ENCODE data around the gene EFTUD2. TPM values are rescaled to one million over a fixed set of nuclear protein-coding genes. Genes with fewer than 3 reads are reported as not detected.
A peak's percentile ranks its signal among the peaks of the same experiment; 100 is the strongest.

The EFTUD2 gene
- total and polyA plus RNA-seq, 7 donors = 20.6 to 93.1 (median 48.4) TPM

DNA sequence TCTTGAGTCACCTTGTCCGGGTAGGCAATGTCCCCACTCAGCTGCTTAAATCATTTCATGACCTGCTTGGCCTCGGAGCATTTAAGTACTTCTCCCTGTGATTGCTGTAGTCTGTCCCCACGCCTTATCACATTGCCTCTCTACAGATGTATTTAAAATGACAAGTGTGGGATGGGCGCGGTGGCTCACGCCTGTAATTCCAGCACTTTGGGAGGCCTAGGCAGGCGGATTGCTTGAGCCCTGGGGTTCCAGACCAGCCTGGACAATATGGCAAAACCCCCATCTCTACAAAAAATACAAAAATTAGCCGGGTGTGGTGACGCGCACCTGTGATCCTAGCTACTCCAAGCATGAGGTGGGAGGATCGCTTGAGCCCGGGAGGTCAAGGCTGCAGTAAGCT, 67.9 kb downstream of the EFTUD2 start:
- intact Hi-C loops (cut with DNase I) = loop anchor here (2.0 kb wide), 1 partner anchor 31 kb away; no protein-coding TSS in a partner anchor
- TF ChIP-seq EP300 (IDR thresholded peaks at IDR 0.05) (no peak), POLR2A (IDR thresholded peaks at IDR 0.05) (no peak), POLR2AphosphoS5 (IDR thresholded peaks at IDR 0.05) (no peak)
- TF ChIP-seq, protein P1, sequence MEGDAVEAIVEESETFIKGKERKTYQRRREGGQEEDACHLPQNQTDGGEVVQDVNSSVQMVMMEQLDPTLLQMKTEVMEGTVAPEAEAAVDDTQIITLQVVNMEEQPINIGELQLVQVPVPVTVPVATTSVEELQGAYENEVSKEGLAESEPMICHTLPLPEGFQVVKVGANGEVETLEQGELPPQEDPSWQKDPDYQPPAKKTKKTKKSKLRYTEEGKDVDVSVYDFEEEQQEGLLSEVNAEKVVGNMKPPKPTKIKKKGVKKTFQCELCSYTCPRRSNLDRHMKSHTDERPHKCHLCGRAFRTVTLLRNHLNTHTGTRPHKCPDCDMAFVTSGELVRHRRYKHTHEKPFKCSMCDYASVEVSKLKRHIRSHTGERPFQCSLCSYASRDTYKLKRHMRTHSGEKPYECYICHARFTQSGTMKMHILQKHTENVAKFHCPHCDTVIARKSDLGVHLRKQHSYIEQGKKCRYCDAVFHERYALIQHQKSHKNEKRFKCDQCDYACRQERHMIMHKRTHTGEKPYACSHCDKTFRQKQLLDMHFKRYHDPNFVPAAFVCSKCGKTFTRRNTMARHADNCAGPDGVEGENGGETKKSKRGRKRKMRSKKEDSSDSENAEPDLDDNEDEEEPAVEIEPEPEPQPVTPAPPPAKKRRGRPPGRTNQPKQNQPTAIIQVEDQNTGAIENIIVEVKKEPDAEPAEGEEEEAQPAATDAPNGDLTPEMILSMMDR (IDR thresholded peaks at IDR 0.05) = no peak
- H3K4me1 ChIP-seq = peaks cover 0 to 8% (median 6%) of the 10 kb centered on the region in 4 donors
- H3K9me3 ChIP-seq = no peaks in the 10 kb centered on the region
- no peak overlapping the region for H3K4me3 ChIP-seq
- 55 to 75% methylated on average over 12 of the region's 12 CpGs for WGBS, 2 donors
- DNase-seq = no peak
- H3K36me3 ChIP-seq = no peaks in the 10 kb centered on the region
- H3K27me3 ChIP-seq = peaks cover 0 to 8% (median 3%) of the 10 kb centered on the region in 3 donors
- peak overlapping the region in 3 of 4 donors; percentile 94 to 99 (median 98) for H3K27ac ChIP-seq

DNA sequence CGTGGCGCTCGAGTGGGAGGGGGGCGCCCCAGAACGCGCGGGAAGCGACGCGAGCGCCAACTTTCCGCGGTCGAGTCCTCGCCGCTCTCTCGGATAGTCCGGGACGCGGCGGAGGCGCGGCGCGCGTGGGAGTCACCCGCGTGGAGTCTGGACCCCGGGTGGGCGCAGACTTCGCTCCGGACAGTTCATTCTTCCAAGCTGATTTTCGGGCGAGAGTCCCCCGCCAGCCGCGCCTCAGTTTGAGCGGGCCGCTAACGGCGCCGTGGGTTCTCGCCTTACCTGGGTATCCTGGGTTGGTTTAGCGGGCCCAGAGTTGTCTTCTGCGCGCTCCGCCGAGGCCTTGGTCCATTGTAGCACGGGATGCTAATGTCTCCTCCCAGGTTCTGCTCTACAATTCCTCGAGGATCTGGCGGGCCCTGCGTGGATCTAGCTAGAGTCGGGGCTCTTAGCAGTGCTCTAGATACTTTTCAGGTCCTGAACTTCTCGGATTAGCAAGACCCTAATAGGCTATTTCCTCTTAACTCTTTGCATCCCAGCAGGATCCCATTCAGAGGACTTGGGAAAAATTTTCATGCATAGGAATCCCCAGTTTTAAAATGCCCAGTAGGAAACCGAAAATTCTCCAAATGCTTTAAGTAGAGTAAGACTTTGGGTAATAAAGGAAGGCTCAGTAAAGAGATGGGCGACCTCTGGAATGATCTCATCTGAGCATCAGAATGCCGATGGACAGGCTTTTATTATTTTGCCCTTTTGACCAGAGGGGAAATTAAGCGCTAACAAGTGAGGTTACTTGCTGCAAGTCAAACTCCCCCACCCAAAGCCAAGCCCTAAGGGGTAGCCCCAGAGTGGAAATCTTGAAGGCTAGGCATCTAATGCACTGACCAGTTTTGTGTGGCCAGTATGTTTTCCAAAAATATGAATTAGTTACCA, 68.6 kb downstream of the EFTUD2 start:
- H3K4me1 ChIP-seq = peaks cover 0 to 15% (median 10%) of the 10 kb centered on the region in 4 donors
- H3K9me3 ChIP-seq = no peaks in the 10 kb centered on the region
- peaks cover 0 to 8% (median 3%) of the 10 kb centered on the region in 3 donors for H3K27me3 ChIP-seq
- peak; percentile 74 for DNase-seq
- H3K27ac ChIP-seq = peak overlapping the region; percentile 88 to 99 (median 96)
- peak overlapping the region; percentile 83 to 87 (median 86) for H3K4me3 ChIP-seq
- intact Hi-C loops (cut with DNase I) = loop anchor here (2.0 kb wide), 1 partner anchor 32 kb away; no protein-coding TSS in a partner anchor
- H3K36me3 ChIP-seq = peaks cover 0 to 5% (median 0%) of the 10 kb centered on the region in 4 donors
- TF ChIP-seq POLR2AphosphoS5 (IDR thresholded peaks at IDR 0.05) (peak in 2 of 4 donors; percentile 24 to 32), EP300 (IDR thresholded peaks at IDR 0.05) (no peak)
- TF ChIP-seq, protein P1 (IDR thresholded peaks at IDR 0.05) = no peak
- 3% methylated on average over 58 of the region's 58 CpGs for WGBS, 2 donors

DNA sequence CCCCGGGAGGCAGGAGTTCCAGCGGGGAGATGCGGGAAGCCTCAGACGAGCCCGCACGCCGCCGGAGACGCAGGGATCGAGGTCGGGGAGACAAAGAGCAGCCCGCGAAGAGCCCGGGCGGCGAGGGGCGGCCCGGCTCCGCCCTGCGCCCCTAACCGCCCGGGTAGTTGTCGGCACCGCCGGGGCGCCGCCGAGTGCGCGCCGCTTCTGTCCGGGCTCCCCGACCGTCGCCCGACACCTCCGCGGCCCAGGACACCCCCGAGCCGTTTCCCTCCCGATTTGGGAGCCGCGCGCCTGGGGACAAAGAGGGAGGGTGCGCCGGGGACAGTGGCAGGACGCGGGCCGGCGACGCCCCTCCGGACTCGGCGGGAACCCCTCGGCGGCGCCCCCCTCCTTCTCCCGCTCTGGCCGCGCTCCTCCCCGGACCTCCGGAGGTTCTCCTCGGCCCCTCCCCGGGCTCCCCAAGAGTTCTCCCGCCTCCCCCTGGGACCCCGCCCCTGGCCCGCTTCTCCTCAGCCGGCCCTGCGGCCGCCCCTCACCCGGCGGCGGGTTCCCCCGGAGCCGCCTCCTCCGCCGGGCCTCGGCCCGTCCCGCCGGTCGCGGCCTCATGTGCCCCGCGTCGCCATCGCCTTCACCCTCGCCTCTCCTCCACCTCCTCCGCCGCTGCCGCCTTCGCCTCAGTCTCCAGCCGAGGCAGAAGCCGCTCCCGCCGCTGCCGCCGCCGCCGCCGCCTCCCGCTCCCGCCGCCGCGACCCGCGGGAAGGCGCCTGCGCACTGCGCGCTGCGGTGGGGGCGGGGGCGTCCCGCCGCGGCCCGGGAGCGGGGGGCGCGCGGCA, 69.5 kb downstream of the EFTUD2 start, which contains the start of gene GJC1:
GJC1 (minus strand) TSS at position 765 of the 836 bp plus-strand sequence. CDS start 24,470 bp downstream, outside the sequence.
- WGBS, 2 donors = 1% methylated on average over 123 of the region's 123 CpGs
- no peaks in the 10 kb centered on the region for H3K9me3 ChIP-seq
- H3K4me1 ChIP-seq = peaks cover 0 to 21% (median 16%) of the 10 kb centered on the region in 4 donors
- H3K27ac ChIP-seq = peak within 1 kb of the TSS; percentile 88 to 99 (median 96)
- TF ChIP-seq, protein P1 (IDR thresholded peaks at IDR 0.05) = no peak
- TF ChIP-seq POLR2AphosphoS5 (IDR thresholded peaks at IDR 0.05) (peak in 3 of 4 donors; percentile 56 to 78 (median 67)), EP300 (IDR thresholded peaks at IDR 0.05) (no peak), POLR2A (IDR thresholded peaks at IDR 0.05) (peak in 1 of 2 donors; percentile 42)
- H3K36me3 ChIP-seq = peaks cover 0 to 5% (median 0%) of the 10 kb centered on the region in 4 donors
- DNase-seq = peak; percentile 78
- intact Hi-C loops (cut with DNase I) = loop anchor here (2.0 to 5.0 kb wide), 2 partner anchors 33 to 52 kb away; no protein-coding TSS in a partner anchor
- peaks cover 0 to 8% (median 3%) of the 10 kb centered on the region in 3 donors for H3K27me3 ChIP-seq
- H3K4me3 ChIP-seq = peak within 1 kb of the TSS; percentile 83 to 87 (median 86)

DNA sequence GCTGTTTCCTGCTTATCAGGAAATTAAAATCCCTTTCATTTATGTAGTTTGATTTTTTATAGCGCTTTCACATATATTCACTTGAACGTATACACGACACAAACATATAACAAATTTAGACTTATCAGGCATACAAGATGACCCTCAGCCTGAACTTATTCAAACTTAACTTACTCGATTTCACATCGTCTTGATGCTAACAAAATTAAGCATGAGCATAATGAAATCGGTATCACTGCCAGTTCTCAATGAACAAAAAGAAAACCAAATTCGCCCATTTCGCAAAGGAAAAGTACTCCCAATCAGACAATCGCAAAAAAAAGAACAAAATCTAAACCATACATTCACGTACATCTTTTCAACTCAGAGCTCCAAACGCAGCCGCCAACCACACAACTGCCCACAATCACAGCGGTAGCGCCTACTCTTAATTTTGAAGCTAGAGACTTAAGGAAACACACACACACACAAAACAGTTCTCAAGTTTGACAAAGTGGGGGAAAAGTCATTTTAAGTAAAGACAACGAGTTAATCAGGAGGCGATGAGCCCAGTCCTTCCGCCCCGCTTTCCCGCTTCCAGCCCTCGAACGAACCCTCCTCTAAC, 70.2 kb downstream of the EFTUD2 start:
- Histone ChIP-seq H3K27ac (peak overlapping the region; percentile 88 to 99 (median 96)), H3K9me3 (no peaks in the 10 kb centered on the region), H3K4me3 (peak overlapping the region; percentile 83 to 87 (median 86)), H3K4me1 (peaks cover 0 to 27% (median 23%) of the 10 kb centered on the region in 4 donors), H3K27me3 (peaks cover 0 to 8% (median 3%) of the 10 kb centered on the region in 3 donors), H3K36me3 (peaks cover 0 to 5% (median 0%) of the 10 kb centered on the region in 4 donors)
- no peak for TF ChIP-seq EP300 (IDR thresholded peaks at IDR 0.05)
- no peak for TF ChIP-seq POLR2A (IDR thresholded peaks at IDR 0.05)
- peak in 2 of 4 donors; percentile 5 to 18 for TF ChIP-seq POLR2AphosphoS5 (IDR thresholded peaks at IDR 0.05)
- DNase-seq = no peak
- WGBS, 2 donors = 4 to 6% methylated on average over 21 of the region's 21 CpGs
- intact Hi-C loops (cut with DNase I) = loop anchor here (5.0 kb wide), 1 partner anchor 52 kb away; no protein-coding TSS in a partner anchor
